ENCODE results near the gene ACRBP. TPM values are rescaled to one million over a fixed set of nuclear protein-coding genes. Genes with fewer than 3 reads are reported as not detected.
"Not testable (repeated sequence)": the region's sequence is repeated elsewhere in the genome, so short reads cannot be mapped to it uniquely, and the experiment has no call there.

ACRBP gene
- total RNA-seq, 1 donor from 2014 or later, result 10.6 TPM

- intact Hi-C loops (cut with DNase I), result loop anchor here (5.0 kb wide), 2 partner anchors 223 to 248 kb away; partner anchors contain the start of genes CDCA3, P3H3 and USP5
- no peak for DNase-seq (ENCODE audit: low spot score in 2 of 2)
- Histone ChIP-seq H3K27me3 (no peaks in the 10 kb centered on the region), H3K36me3 (peaks cover 29 to 35% of the 10 kb centered on the region in 2 donors), H3K4me3 (peak overlapping the region; percentile 58 to 95), H3K4me1 (peaks cover 23 to 36% of the 10 kb centered on the region in 2 donors), H3K27ac (peak overlapping the region; percentile 96 to 99), H3K9me3 (no peaks in the 10 kb centered on the region)
- TF ChIP-seq CTCF (IDR thresholded peaks at IDR 0.05), result no peak
Measured at GRCh38 chr12:6604259-6605029, 42.8 kb downstream of the ACRBP start.

GRCh38 chr12:6603095-6603567 lies 44.1 kb downstream of the ACRBP start:
- no peaks in the 10 kb centered on the region for H3K9me3 ChIP-seq
- no peak for DNase-seq (ENCODE audit: low spot score in 2 of 2)
- peak overlapping the region; percentile 61 to 99 for H3K27ac ChIP-seq
- H3K4me3 ChIP-seq, result peak overlapping the region; percentile 21 to 95
- no peak for TF ChIP-seq CTCF (IDR thresholded peaks at IDR 0.05)
- peaks cover 43 to 48% of the 10 kb centered on the region in 2 donors for H3K36me3 ChIP-seq
- intact Hi-C loops (cut with DNase I), result no loop called here
- H3K27me3 ChIP-seq, result no peaks in the 10 kb centered on the region
- H3K4me1 ChIP-seq, result peaks cover 23 to 36% of the 10 kb centered on the region in 2 donors

GRCh38 chr12:6602526-6602925 lies 44.7 kb downstream of the ACRBP start:
- DNase-seq (ENCODE audit: low spot score in 2 of 2), result no peak
- Histone ChIP-seq H3K4me3 (peak overlapping the region; percentile 21 to 95), H3K4me1 (peaks cover 23 to 36% of the 10 kb centered on the region in 2 donors), H3K36me3 (peaks cover 49 to 54% of the 10 kb centered on the region in 2 donors), H3K27me3 (no peaks in the 10 kb centered on the region), H3K27ac (peak overlapping the region; percentile 61 to 99), H3K9me3 (no peaks in the 10 kb centered on the region)
- intact Hi-C loops (cut with DNase I), result no loop called here
- TF ChIP-seq CTCF (IDR thresholded peaks at IDR 0.05), result no peak

- H3K36me3 ChIP-seq, result peaks cover 100% of the 10 kb centered on the region in 2 donors
- H3K4me3 ChIP-seq; H3K27ac ChIP-seq; H3K9me3 ChIP-seq; intact Hi-C loops (cut with DNase I); DNase-seq (ENCODE audit: low spot score in 2 of 2); H3K27me3 ChIP-seq; H3K4me1 ChIP-seq: not testable (repeated sequence)
Measured at GRCh38 chr12:6595673-6596072, 51.6 kb downstream of the ACRBP start.

- no peak overlapping the region for H3K4me3 ChIP-seq
- DNase-seq (ENCODE audit: low spot score in 2 of 2), result no peak
- peaks cover 96 to 100% of the 10 kb centered on the region in 2 donors for H3K36me3 ChIP-seq
- no peak overlapping the region for H3K27ac ChIP-seq
- no peak for TF ChIP-seq CTCF (IDR thresholded peaks at IDR 0.05)
- H3K27me3 ChIP-seq, result no peaks in the 10 kb centered on the region
- no peaks in the 10 kb centered on the region for H3K4me1 ChIP-seq
- intact Hi-C loops (cut with DNase I), result no loop called here
- H3K9me3 ChIP-seq, result no peaks in the 10 kb centered on the region
Measured at GRCh38 chr12:6592087-6592486, 55.1 kb downstream of the ACRBP start.

Other genes starting within 250 kb of the ACRBP start
- not detected for gene CD27, start 202.5 kb downstream of the ACRBP start, total RNA-seq
- gene TAPBPL, start 195.4 kb downstream of the ACRBP start, total RNA-seq, result 16.8 TPM
- 17.1 TPM for gene VAMP1, start 176.8 kb downstream of the ACRBP start, total RNA-seq
- gene MRPL51, start 154.2 kb downstream of the ACRBP start, total RNA-seq, result 112 TPM
- 11.7 TPM for gene NCAPD2, start 153.3 kb downstream of the ACRBP start, total RNA-seq
- gene GAPDH, start 112.9 kb downstream of the ACRBP start, total RNA-seq, result 3,445 TPM
- 35.0 TPM for gene IFFO1, start 91.4 kb downstream of the ACRBP start, total RNA-seq
- 77.4 TPM for gene NOP2, start 79.1 kb downstream of the ACRBP start, total RNA-seq
- gene CHD4, start 40.1 kb downstream of the ACRBP start, total RNA-seq, result 185 TPM
- 0.21 TPM for gene LPAR5, start 11.5 kb downstream of the ACRBP start, total RNA-seq
- gene ING4, start 15.7 kb upstream of the ACRBP start, total RNA-seq, result 2.6 TPM
- 15.1 TPM for gene ZNF384, start 41.9 kb upstream of the ACRBP start, total RNA-seq
- not detected for gene PIANP, start 53.4 kb upstream of the ACRBP start, total RNA-seq
- 221 TPM for gene COPS7A, start 76.6 kb upstream of the ACRBP start, total RNA-seq
- gene MLF2, start 105.7 kb upstream of the ACRBP start, total RNA-seq, result 145 TPM
- gene PTMS, start 118.9 kb upstream of the ACRBP start, total RNA-seq, result 361 TPM
- not detected for gene LAG3, start 125.1 kb upstream of the ACRBP start, total RNA-seq
- gene CD4, start 142.1 kb upstream of the ACRBP start, total RNA-seq, result 2.6 TPM
- 9.4 TPM for gene GPR162, start 174.4 kb upstream of the ACRBP start, total RNA-seq
- gene P3H3, start 181.0 kb upstream of the ACRBP start, total RNA-seq, result 62.2 TPM
- 10.4 TPM for gene GNB3, start 193.5 kb upstream of the ACRBP start, total RNA-seq
- not detected for gene CDCA3, start 203.9 kb upstream of the ACRBP start, total RNA-seq
- 46.2 TPM for gene USP5, start 204.7 kb upstream of the ACRBP start, total RNA-seq
- gene TPI1, start 220.1 kb upstream of the ACRBP start, total RNA-seq, result 482 TPM
- 14.5 TPM for gene SPSB2, start 225.9 kb upstream of the ACRBP start, total RNA-seq